ENCODE measurements around the gene SLC12A5. TPM values are rescaled to one million over a fixed set of nuclear protein-coding genes. Genes with fewer than 3 reads are reported as not detected.

Gene SLC12A5
- total RNA-seq, 4 donors from 2014 or later, result 5.2 TPM; not detected in 3

DNA sequence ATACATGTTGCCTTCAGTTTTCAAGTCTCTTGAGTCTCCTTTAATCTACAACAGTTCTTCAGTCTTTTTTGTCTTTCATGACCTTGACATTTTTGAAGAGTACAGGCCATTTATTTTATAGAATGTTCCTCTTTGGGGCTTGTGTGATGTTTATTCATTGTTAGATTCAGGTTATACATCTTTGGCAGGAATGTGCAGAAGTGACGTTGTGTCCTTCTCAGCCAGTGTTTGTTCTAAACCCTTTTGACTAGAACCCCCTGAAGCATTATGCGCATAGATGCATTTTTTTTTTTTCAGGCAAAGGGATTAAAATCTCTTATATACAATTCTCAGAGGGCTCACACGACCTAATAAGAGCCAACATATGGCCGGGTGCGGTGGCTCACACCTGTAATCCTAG, 72.0 kb downstream of the SLC12A5 start:
- Histone ChIP-seq H3K27me3 (peaks cover 0 to 72% of the 10 kb centered on the region in 2 donors), H3K4me3 (no peak overlapping the region), H3K9me3 (no peaks in the 10 kb centered on the region), H3K4me1 (peaks cover 0 to 5% (median 0%) of the 10 kb centered on the region in 4 donors), H3K27ac (no peak overlapping the region), H3K36me3 (no peaks in the 10 kb centered on the region)
- DNase-seq (ENCODE audit: low spot score in 2 of 2), result no peak
- TF ChIP-seq, protein P1, sequence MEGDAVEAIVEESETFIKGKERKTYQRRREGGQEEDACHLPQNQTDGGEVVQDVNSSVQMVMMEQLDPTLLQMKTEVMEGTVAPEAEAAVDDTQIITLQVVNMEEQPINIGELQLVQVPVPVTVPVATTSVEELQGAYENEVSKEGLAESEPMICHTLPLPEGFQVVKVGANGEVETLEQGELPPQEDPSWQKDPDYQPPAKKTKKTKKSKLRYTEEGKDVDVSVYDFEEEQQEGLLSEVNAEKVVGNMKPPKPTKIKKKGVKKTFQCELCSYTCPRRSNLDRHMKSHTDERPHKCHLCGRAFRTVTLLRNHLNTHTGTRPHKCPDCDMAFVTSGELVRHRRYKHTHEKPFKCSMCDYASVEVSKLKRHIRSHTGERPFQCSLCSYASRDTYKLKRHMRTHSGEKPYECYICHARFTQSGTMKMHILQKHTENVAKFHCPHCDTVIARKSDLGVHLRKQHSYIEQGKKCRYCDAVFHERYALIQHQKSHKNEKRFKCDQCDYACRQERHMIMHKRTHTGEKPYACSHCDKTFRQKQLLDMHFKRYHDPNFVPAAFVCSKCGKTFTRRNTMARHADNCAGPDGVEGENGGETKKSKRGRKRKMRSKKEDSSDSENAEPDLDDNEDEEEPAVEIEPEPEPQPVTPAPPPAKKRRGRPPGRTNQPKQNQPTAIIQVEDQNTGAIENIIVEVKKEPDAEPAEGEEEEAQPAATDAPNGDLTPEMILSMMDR (IDR thresholded peaks at IDR 0.05), result no peak
- TF ChIP-seq EP300 (IDR thresholded peaks at IDR 0.05), result no peak
- TF ChIP-seq POLR2A (IDR thresholded peaks at IDR 0.05), result no peak
- WGBS, 2 donors, result 64 to 75% methylated on average over 5 of the region's 5 CpGs

DNA sequence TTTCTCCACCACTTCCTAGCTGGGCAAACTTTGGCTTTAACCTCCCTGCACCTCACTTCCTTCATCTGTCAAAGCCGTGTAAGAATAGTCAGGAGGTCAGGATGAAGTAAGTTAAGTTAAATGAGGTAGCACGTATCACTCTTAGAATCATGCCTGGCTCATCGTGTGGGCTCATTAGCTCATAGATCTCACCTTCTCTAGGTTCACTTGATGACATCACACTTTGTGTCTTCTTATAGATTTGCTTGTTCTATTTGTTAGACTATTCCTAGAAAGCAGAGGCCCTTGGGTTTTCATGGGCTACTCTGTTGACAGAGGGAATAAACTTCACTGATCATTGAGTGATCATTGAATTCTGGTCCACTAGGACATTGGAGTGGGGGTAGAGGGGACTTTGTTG, 72.9 kb downstream of the SLC12A5 start:
- H3K27me3 ChIP-seq, result peaks cover 0 to 82% of the 10 kb centered on the region in 2 donors
- no peak overlapping the region for H3K4me3 ChIP-seq
- DNase-seq (ENCODE audit: low spot score in 2 of 2), result no peak
- TF ChIP-seq EP300 (IDR thresholded peaks at IDR 0.05) (no peak), POLR2A (IDR thresholded peaks at IDR 0.05) (no peak)
- TF ChIP-seq, protein P1 (IDR thresholded peaks at IDR 0.05), result no peak
- WGBS, 2 donors, result 82% methylated on average over 3 of the region's 3 CpGs
- no peak overlapping the region for H3K27ac ChIP-seq
- peaks cover 0 to 5% (median 0%) of the 10 kb centered on the region in 4 donors for H3K4me1 ChIP-seq
- no peaks in the 10 kb centered on the region for H3K9me3 ChIP-seq
- no peaks in the 10 kb centered on the region for H3K36me3 ChIP-seq

DNA sequence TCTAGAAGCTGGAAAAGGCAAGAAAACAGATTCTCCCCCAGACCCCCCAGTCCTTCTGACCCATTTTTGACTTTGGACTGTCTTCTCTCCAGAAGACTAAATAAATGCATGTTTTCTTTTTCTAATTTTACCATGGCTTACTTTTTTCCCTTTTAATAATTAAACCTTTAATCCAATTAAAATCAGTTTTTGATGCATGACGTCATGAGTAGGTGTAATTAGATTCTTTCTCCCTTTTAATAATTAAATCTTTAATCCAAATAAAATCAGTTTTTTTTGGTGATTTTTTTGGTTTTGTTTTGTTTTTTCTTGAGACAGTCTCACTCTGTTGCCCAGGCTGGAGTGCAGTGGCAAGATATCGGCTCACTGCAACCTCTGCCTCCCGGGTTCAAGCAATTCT, 73.9 kb downstream of the SLC12A5 start:
- 89 to 95% methylated on average over 3 of the region's 3 CpGs for WGBS, 2 donors
- Histone ChIP-seq H3K27me3 (peaks cover 0 to 86% of the 10 kb centered on the region in 2 donors), H3K4me3 (no peak overlapping the region), H3K9me3 (no peaks in the 10 kb centered on the region), H3K27ac (no peak overlapping the region), H3K36me3 (no peaks in the 10 kb centered on the region), H3K4me1 (peaks cover 0 to 5% (median 0%) of the 10 kb centered on the region in 4 donors)
- TF ChIP-seq POLR2A (IDR thresholded peaks at IDR 0.05) (no peak), EP300 (IDR thresholded peaks at IDR 0.05) (no peak)
- TF ChIP-seq, protein P1 (IDR thresholded peaks at IDR 0.05), result no peak
- DNase-seq (ENCODE audit: low spot score in 2 of 2), result no peak

DNA sequence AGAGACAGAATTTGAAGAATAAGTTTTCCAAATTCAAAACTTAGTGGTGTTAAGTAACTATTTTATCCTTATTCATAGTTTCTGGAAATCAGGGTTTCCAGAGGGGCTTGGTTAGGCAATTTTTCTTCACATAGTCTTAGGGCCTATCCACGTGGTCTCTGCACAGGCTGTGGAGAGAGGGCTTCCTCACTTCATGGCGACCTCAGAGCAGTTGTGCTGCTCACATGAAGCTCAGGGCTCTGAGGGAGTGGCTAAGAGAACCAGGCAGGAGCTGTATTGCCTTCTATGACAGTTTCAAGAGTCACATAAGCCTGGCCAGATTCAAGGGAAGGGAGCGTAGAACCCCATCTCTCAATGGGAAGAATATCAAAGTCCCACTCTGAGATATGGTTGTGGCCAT, 75.2 kb downstream of the SLC12A5 start:
- WGBS, 2 donors, result 69 to 83% methylated on average over 3 of the region's 3 CpGs
- H3K27me3 ChIP-seq, result peaks cover 0 to 78% of the 10 kb centered on the region in 2 donors
- no peak for DNase-seq (ENCODE audit: low spot score in 2 of 2)
- H3K4me3 ChIP-seq, result no peak overlapping the region
- no peaks in the 10 kb centered on the region for H3K36me3 ChIP-seq
- no peak overlapping the region for H3K27ac ChIP-seq
- no peaks in the 10 kb centered on the region for H3K9me3 ChIP-seq
- TF ChIP-seq, protein P1 (IDR thresholded peaks at IDR 0.05), result no peak
- TF ChIP-seq POLR2A (IDR thresholded peaks at IDR 0.05) (no peak), EP300 (IDR thresholded peaks at IDR 0.05) (no peak)
- H3K4me1 ChIP-seq, result peaks cover 0 to 5% (median 0%) of the 10 kb centered on the region in 4 donors

DNA sequence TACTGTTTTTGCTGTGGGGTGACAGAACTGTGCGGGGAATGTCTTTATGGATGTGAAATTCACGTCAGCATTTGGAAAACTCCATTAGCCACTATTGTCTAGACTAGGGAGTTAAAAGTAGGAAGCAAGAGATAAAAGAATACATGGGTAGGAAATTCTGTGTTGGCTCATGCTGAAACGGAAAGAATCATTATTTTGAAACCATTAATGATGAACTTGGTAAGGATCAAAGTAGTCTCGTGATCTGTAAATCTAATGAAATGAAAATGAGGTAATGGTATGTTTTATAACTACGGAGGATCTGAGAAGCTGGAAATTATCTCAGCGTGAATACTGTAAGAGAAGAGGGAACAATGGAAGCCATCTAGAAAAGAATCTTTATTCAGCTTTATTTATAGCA, 78.0 kb downstream of the SLC12A5 start:
- no peaks in the 10 kb centered on the region for H3K36me3 ChIP-seq
- WGBS, 2 donors, result 69 to 72% methylated on average over 6 of the region's 6 CpGs
- DNase-seq (ENCODE audit: low spot score in 2 of 2), result no peak

More for the DNA sequence above, 78.0 kb downstream of the SLC12A5 start:
- Histone ChIP-seq H3K27me3 (peaks cover 0 to 53% of the 10 kb centered on the region in 2 donors), H3K4me1 (no peaks in the 10 kb centered on the region), H3K4me3 (no peak overlapping the region), H3K9me3 (no peaks in the 10 kb centered on the region), H3K27ac (no peak overlapping the region)
- TF ChIP-seq, protein P1 (IDR thresholded peaks at IDR 0.05), result no peak
- TF ChIP-seq POLR2A (IDR thresholded peaks at IDR 0.05), result no peak
- no peak for TF ChIP-seq EP300 (IDR thresholded peaks at IDR 0.05)
